Caco-2 (cell line): ENCODE measurements around the gene RPS4Y1. TPM values are rescaled to one million over a fixed set of nuclear protein-coding genes. Genes with fewer than 3 reads are reported as not detected.

Experiments
- BruUV-seq: library from RNA; stranded (reverse); fragments of 400-500 nt; replicated peaks from 2 replicates; lab custom pipeline; 2021; lab: Mats Ljungman, UMichigan
- CTCF ChIA-PET: fragments of 300-600 bp; sonication (Branson Sonifier 250); formaldehyde crosslinking; loops from one replicate; lab custom pipeline; 2022; ENCODE audit warnings: antibody characterized with exemption; lab: Charles Lee
- POLR2A ChIA-PET: fragments of 300-600 bp; sonication (Branson Sonifier 250); formaldehyde crosslinking; loops from one replicate; lab custom pipeline; 2022; ENCODE audit warnings: antibody characterized with exemption; lab: Charles Lee
- DNase-seq, 2 experiments: peaks; one replicate each; pipeline versions ENCODE4 v3.0.0 to v3.0.0-alpha.2; 2020 to 2022
- H3K27me3 ChIP-seq: replicated peaks from 2 replicates; pipeline ENCODE4 v1.6.0; 2011; ENCODE audit warnings: low read length; ENCODE audit not compliant: control insufficient read depth, insufficient read depth
- H3K36me3 ChIP-seq: 2 replicates; pipeline ENCODE4 v1.5.1; 2011; ENCODE audit warnings: low read length; ENCODE audit not compliant: control insufficient read depth, insufficient read depth
- H3K4me1 ChIP-seq: fragments of 250-450 bp; sonication (Bioruptor Pico); 2 replicates; pipeline ENCODE4 v1.5.1; 2020; ENCODE audit warnings: mild to moderate bottlenecking
- H3K4me3 ChIP-seq: 2 replicates; pipeline ENCODE4 v1.5.1; 2011; ENCODE audit warnings: low read depth, mild to moderate bottlenecking, control low read depth, low read length
- H3K9me3 ChIP-seq: fragments of 250-450 bp; sonication (Bioruptor Pico); 2 replicates; pipeline ENCODE4 v1.5.1; 2020; ENCODE audit warnings: mild to moderate bottlenecking, moderate library complexity
- H3K27ac Mint-ChIP-seq: one replicate; pipeline ENCODE4 v1.8.0; 2022; ENCODE audit warnings: mixed read lengths; ENCODE audit not compliant: unreplicated experiment
- H3K27me3 Mint-ChIP-seq: one replicate; pipeline ENCODE4 v1.8.0; 2022; ENCODE audit warnings: mixed read lengths; ENCODE audit not compliant: insufficient read depth, unreplicated experiment
- H3K36me3 Mint-ChIP-seq: one replicate; pipeline ENCODE4 v1.8.0; 2022; ENCODE audit warnings: mild to moderate bottlenecking, mixed read lengths; ENCODE audit not compliant: insufficient read depth, unreplicated experiment
- H3K4me1 Mint-ChIP-seq: one replicate; pipeline ENCODE4 v1.8.0; 2022; ENCODE audit warnings: low read depth, mixed read lengths; ENCODE audit not compliant: unreplicated experiment
- H3K4me3 Mint-ChIP-seq: one replicate; pipeline ENCODE4 v1.8.0; 2022; ENCODE audit warnings: mild to moderate bottlenecking, moderate library complexity, mixed read lengths; ENCODE audit not compliant: unreplicated experiment
- H3K9me3 Mint-ChIP-seq: one replicate; pipeline ENCODE4 v1.8.0; 2022; ENCODE audit warnings: mixed read lengths; ENCODE audit not compliant: unreplicated experiment
- intact Hi-C: fragments of 100-400 bp; cut with micrococcal nuclease; formaldehyde crosslinking; loops from one replicate; pipeline ENCODE4 v1.10.0; 2022; ENCODE audit not compliant: unreplicated experiment
- total RNA-seq: library from RNA; stranded (reverse); gene quantifications from 2 replicates; pipeline ENCODE4 v1.2.3, GENCODE V29; 2022
- TF ChIP-seq, protein P1 (sequence below), 2 experiments: fragments of 200-600 bp in 1 of 2; IDR thresholded peaks; 1 replicate in 1 of 2; 2 replicates in 1 of 2; pipeline versions ENCODE4 v1.5.1 to v1.8.0; 2011 to 2022; ENCODE audit warnings: antibody characterized with exemption in 1 of 2, control low read depth in 1 of 2, inconsistent platforms in 1 of 2, low read depth in 1 of 2, low read length in 1 of 2, mild to moderate bottlenecking in 1 of 2, moderate library complexity in 1 of 2; ENCODE audit not compliant: insufficient read depth in 1 of 2, severe bottlenecking in 1 of 2, unreplicated experiment in 1 of 2

The RPS4Y1 gene
- total RNA-seq, 1 experiment from 2014 or later: not detected

GRCh38 chrY:2837932-2838331 is 3.5 kb upstream of the RPS4Y1 start:
- no peak overlapping the region for H3K4me3 Mint-ChIP-seq
- H3K36me3 ChIP-seq: no peaks in the 10 kb centered on the region
- no peak overlapping the region for H3K4me3 ChIP-seq
- no peaks in the 10 kb centered on the region for H3K9me3 Mint-ChIP-seq
- no peaks in the 10 kb centered on the region for H3K4me1 ChIP-seq
- no peaks in the 10 kb centered on the region for H3K27me3 Mint-ChIP-seq
- H3K4me1 Mint-ChIP-seq: no peaks in the 10 kb centered on the region
- no peaks in the 10 kb centered on the region for H3K27me3 ChIP-seq
- H3K27ac Mint-ChIP-seq: no peak overlapping the region
- no TSS peak for BruUV-seq
- CTCF ChIA-PET: no interaction called here
- intact Hi-C loops: no loop called here
- POLR2A ChIA-PET: no interaction called here
- no peaks in the 10 kb centered on the region for H3K9me3 ChIP-seq
- no peaks in the 10 kb centered on the region for H3K36me3 Mint-ChIP-seq
- TF ChIP-seq, protein P1, sequence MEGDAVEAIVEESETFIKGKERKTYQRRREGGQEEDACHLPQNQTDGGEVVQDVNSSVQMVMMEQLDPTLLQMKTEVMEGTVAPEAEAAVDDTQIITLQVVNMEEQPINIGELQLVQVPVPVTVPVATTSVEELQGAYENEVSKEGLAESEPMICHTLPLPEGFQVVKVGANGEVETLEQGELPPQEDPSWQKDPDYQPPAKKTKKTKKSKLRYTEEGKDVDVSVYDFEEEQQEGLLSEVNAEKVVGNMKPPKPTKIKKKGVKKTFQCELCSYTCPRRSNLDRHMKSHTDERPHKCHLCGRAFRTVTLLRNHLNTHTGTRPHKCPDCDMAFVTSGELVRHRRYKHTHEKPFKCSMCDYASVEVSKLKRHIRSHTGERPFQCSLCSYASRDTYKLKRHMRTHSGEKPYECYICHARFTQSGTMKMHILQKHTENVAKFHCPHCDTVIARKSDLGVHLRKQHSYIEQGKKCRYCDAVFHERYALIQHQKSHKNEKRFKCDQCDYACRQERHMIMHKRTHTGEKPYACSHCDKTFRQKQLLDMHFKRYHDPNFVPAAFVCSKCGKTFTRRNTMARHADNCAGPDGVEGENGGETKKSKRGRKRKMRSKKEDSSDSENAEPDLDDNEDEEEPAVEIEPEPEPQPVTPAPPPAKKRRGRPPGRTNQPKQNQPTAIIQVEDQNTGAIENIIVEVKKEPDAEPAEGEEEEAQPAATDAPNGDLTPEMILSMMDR (IDR thresholded peaks at IDR 0.05; ENCODE audit: insufficient read depth in 1 of 2, low read depth in 1 of 2, low read length in 1 of 2, severe bottlenecking in 1 of 2, unreplicated experiment in 1 of 2): no peak
- no peak for DNase-seq

GRCh38 chrY:2846791-2847190 is 5.4 kb downstream of the RPS4Y1 start:
- H3K4me1 ChIP-seq: no peaks in the 10 kb centered on the region
- no peaks in the 10 kb centered on the region for H3K36me3 Mint-ChIP-seq
- ChIA-PET POLR2A (no interaction called here), CTCF (no interaction called here)
- no peaks in the 10 kb centered on the region for H3K27me3 ChIP-seq
- intact Hi-C loops: no loop called here
- no peak overlapping the region for H3K27ac Mint-ChIP-seq
- H3K4me1 Mint-ChIP-seq: no peaks in the 10 kb centered on the region
- DNase-seq: no peak
- TF ChIP-seq, protein P1 (IDR thresholded peaks at IDR 0.05; ENCODE audit: insufficient read depth in 1 of 2, low read depth in 1 of 2, low read length in 1 of 2, severe bottlenecking in 1 of 2, unreplicated experiment in 1 of 2): no peak
- H3K9me3 Mint-ChIP-seq: no peaks in the 10 kb centered on the region
- H3K4me3 Mint-ChIP-seq: no peak overlapping the region
- BruUV-seq: no TSS peak
- H3K9me3 ChIP-seq: no peaks in the 10 kb centered on the region
- no peak overlapping the region for H3K4me3 ChIP-seq
- H3K27me3 Mint-ChIP-seq: no peaks in the 10 kb centered on the region
- H3K36me3 ChIP-seq: no peaks in the 10 kb centered on the region

GRCh38 chrY:2848384-2848783 is 7.0 kb downstream of the RPS4Y1 start:
- Mint-ChIP-seq H3K27ac (no peak overlapping the region), H3K9me3 (no peaks in the 10 kb centered on the region), H3K27me3 (no peaks in the 10 kb centered on the region), H3K4me1 (no peaks in the 10 kb centered on the region), H3K4me3 (no peak overlapping the region), H3K36me3 (no peaks in the 10 kb centered on the region)
- H3K9me3 ChIP-seq: no peaks in the 10 kb centered on the region
- no peaks in the 10 kb centered on the region for H3K4me1 ChIP-seq
- ChIA-PET POLR2A (no interaction called here), CTCF (no interaction called here)
- no peak overlapping the region for H3K4me3 ChIP-seq
- no peak for DNase-seq
- intact Hi-C loops: no loop called here
- no peaks in the 10 kb centered on the region for H3K36me3 ChIP-seq
- no peaks in the 10 kb centered on the region for H3K27me3 ChIP-seq
- BruUV-seq: no TSS peak
- TF ChIP-seq, protein P1 (IDR thresholded peaks at IDR 0.05; ENCODE audit: insufficient read depth in 1 of 2, low read depth in 1 of 2, low read length in 1 of 2, severe bottlenecking in 1 of 2, unreplicated experiment in 1 of 2): no peak
